Astrocyte (in vitro differentiated cells and primary cell): ENCODE measurements around the gene SMARCB1.

Source experiments
- EZH2 ChIP-seq: IDR thresholded peaks from 2 replicates; pipeline ENCODE4 v1.6.1; 2012; ENCODE audit warnings: mild to moderate bottlenecking, low read length, inconsistent platforms; ENCODE audit not compliant: insufficient read depth
- TF ChIP-seq, protein P1 (sequence below): IDR thresholded peaks from 2 replicates; pipeline ENCODE4 v1.5.1; 2011; ENCODE audit warnings: low read depth, mild to moderate bottlenecking, inconsistent platforms, low read length, moderate library complexity; ENCODE audit not compliant: insufficient read depth

DNA sequence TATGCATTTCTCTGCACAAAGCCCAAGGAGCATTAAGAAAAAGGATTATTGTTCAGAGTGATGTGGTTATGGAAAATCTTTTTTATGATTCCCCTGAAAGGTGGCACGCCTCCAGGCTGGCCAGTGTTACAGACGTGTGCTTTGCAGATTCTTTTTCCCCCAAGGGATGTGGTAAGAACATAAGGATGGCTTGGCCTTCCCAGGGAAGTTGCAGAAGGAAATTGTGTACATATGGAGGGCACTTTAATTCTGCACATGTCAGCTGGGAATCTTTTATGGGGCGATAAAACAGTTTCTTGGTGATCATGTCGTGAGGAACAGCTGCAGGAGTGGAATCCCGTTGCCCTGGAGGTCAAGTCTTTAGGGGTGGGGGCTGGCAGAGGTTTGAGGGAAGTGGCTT is 9.7 kb downstream of the SMARCB1 start:
- TF ChIP-seq, protein P1, sequence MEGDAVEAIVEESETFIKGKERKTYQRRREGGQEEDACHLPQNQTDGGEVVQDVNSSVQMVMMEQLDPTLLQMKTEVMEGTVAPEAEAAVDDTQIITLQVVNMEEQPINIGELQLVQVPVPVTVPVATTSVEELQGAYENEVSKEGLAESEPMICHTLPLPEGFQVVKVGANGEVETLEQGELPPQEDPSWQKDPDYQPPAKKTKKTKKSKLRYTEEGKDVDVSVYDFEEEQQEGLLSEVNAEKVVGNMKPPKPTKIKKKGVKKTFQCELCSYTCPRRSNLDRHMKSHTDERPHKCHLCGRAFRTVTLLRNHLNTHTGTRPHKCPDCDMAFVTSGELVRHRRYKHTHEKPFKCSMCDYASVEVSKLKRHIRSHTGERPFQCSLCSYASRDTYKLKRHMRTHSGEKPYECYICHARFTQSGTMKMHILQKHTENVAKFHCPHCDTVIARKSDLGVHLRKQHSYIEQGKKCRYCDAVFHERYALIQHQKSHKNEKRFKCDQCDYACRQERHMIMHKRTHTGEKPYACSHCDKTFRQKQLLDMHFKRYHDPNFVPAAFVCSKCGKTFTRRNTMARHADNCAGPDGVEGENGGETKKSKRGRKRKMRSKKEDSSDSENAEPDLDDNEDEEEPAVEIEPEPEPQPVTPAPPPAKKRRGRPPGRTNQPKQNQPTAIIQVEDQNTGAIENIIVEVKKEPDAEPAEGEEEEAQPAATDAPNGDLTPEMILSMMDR = no peak
- TF ChIP-seq EZH2 = no peak
